Left renal pelvis (tissue), 4 donors: Measurements from ENCODE around the gene CD200R1L. TPM values are rescaled to one million over a fixed set of nuclear protein-coding genes. Genes with fewer than 3 reads are reported as not detected.

Experiments used
- DNase-seq, 4 donors: peaks; one replicate each; pipeline ENCODE4 v3.0.0-alpha.2; 2013; ENCODE audit warnings: low read depth in 4 of 4, low spot score in 3 of 4
- polyA plus RNA-seq, 4 donors: library from polyadenylated mRNA; unstranded; fragments of 120-200 nt; gene quantifications; one replicate each; pipeline ENCODE4 v1.2.1, GENCODE V29; 2013; ENCODE audit not compliant: insufficient read length in 4 of 4

Gene CD200R1L
- polyA plus RNA-seq, 4 donors: not detected

DNA sequence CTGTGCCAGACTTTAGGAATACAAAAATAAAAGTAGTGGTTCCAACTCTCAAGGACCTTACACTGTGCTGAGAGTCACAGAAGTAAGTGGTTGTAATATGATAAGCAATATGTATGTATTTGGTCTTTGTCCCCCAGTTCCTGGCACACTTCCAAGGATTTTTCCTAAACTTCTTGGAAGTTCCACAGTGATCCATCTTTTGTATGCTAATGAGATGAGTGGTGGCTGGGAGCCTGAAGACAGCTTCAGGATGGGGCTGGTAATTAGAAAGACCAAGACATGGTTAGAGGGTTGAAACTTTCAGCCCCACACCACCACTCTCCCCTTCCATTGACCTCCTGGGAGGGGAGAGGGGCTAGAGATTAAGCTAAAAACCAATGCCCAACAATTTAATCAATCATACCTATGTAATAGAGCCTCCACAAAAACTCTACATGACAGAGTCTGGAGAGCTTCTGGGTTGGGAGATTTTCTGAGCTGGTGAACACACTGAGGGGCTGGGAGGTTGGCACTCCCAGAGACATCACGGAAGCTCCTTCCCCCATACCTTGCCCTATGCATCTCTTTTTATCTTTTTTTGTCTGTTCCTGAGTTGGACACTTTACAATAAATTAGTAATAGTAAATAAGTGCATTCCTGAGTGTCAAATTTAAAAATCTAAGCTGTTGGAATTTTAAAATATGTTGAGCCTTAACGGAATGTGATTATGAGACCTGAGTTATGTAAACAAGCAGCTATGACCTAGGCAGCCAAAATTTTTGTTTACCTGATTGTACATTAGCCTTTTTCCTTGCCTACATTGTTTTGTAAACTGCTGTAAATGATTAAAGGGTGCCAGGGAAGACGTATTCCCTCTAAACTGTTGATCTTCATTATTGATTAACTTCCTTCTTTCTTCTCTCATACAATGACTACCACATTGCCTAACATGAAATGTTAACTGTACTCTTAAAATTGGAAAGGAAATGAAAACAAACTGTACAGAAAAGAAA lies 24.3 kb downstream of the CD200R1L start:
- DNase-seq: no peak

DNA sequence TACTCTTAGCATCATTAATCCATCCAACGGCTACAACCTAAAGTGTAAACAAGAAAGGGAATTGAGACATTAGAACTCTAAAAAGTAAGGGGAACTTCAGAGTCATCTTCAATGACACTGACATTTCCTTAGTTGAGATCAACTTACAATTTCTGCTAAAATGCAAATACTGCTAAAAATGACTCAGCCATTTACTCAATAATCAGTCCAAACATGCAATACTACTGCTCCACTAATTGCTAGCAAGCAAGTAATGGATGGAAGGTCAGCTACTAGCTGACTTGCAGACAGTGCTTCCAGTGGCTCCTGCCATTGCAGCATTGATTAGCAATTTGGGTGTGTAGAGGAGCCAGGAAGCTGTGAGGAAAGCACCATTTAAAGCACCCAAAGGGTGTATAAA lies 28.4 kb downstream of the CD200R1L start:
- no peak for DNase-seq

DNA sequence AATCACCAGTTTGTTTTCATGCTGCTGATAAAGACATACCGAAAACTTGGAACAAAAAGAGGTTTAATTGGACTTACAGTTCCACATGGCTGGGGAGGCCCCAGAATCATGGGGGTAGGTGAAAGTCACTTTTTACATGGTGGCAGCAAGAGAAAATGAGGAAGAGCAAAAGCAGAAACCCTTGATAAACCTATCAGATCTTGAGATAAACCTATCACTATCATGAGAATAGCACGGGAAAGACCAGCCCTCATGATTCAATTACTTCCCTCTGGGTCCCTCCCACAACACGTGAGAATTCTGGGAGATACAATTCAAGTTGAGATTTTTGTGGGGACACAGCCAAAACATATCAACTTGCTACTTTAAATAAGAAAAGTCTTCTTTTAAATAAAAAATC lies 28.9 kb downstream of the CD200R1L start:
- DNase-seq: no peak

DNA sequence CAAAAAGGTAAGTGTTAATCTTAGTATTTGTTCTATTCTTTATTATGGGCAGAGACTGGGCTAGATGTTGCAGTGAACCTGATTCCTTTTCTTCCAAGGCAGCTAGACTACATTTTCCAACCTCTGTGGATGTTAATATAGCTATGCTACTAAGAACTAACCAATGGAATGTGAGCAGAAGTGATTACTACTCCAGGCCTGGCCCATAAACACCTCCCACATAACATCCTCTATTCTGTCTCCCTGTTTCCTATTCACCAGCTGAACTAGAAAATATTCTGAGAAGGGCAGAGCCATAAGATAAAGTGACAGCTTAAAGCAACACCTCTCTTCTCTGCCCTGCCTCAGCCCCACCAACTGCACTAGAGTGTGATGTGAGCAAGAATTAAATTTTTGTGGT lies 29.4 kb downstream of the CD200R1L start:
- no peak for DNase-seq

DNA sequence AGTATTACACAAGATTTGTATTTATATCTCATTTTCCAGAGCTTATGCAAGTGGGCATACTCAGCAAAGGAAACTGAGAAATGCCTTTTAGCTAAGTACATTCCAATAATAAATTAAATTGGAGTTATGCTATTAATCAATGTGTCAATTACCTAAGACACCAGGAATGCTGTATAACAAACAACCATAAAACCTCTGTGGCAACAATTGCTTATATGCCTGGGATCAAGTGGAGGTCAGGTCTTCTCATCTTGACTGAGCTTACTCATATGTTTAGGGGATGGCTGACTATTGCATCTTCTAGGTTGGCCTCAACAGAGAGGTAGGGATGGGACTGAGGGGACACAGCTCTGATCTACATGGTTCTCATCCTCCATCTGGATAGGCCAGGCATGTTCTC lies 30.7 kb downstream of the CD200R1L start:
- no peak for DNase-seq

DNA sequence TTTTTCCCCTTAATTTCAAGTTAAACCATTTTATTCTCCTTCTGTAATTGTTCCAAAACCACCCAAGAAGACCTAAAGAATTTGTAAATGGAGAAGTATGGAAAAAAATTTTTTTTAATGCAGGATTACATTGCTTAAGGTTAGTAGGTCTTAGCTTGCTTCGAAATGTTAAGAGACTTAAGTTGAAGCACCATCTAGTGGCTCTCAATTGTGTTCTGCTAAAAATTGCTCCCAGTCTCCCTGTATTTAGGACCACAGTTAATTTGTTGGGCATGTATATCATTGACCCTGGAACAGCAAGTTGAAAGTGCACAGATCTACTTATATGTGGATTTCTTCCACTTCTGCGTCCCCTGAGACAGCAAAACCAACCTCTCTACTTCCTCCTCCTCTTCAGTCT lies 32.4 kb downstream of the CD200R1L start:
- DNase-seq: no peak

DNA sequence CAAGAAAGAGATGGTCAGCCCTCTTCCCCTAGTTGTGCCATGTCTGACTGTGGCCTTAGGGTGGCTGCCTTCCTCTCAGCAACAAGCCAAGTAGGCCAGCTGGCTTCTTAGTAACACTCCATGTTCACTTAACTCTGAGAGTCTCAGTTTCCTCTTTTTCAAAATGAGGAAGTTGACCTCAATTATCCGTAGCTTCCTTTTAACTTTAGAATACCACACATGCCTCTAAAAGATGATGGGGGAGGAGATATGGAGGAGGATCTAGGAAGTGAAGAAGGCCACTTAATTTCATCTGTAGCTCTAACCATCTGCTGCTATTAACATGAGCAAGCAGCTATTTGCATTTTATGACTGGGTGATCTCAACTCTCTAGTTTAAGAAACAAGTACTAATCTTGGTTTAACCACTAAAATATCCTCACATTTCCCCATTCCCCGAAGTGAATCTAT lies 32.9 kb downstream of the CD200R1L start:
- DNase-seq: no peak

DNA sequence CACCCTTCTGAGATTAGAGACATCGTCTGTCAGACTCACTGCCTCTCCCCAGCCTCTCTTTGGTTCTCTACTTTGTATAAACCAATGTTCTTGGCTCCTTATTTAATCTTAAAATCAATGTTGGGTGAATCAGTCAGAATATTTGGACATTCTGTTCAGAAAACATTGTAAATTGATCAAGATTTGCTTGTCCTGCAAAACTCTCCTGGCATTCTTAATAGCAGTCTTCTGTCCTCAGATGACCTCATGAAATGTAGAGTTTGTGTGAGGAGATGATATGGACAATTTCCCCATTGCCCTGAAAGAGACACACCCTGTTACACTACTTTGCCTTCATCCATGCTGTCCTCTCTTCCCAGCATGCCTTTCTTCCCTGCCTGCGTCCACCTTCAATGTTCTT lies 33.6 kb downstream of the CD200R1L start:
- DNase-seq: no peak

DNA sequence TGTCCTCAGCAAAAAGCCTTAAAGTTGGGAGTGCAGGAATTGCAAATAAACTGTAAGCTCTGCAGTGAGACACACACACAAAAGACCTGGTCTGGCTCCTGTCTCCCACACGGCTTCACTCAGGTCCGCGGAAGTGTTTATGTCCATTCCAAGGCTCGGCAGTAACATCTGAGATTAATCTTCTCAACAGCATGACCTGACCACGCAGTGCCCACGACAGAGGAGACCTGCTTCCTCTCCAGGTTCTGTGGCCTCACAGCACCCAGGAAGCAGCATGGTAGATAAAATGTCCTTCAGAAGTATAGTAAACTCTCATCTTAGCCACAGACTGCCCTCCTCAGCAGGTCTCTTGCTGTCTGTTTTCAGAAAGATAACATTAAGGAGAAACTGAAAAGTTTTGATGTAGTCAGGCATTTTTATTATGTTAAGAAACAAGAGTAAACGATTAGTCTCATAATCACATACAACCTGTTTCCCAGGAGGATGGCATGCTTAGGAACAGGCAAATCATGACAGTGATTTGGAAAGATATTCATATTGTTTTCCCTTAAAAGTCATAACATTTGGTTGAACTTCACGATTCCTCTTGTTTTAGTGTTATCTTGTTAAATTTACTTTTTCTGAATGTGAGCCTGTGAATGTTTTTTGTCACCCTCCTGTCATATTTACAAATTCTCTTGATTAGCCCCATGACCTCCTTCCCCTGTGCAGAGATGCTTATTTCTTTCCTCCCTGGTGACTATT lies 34.6 kb downstream of the CD200R1L start:
- DNase-seq: no peak

DNA sequence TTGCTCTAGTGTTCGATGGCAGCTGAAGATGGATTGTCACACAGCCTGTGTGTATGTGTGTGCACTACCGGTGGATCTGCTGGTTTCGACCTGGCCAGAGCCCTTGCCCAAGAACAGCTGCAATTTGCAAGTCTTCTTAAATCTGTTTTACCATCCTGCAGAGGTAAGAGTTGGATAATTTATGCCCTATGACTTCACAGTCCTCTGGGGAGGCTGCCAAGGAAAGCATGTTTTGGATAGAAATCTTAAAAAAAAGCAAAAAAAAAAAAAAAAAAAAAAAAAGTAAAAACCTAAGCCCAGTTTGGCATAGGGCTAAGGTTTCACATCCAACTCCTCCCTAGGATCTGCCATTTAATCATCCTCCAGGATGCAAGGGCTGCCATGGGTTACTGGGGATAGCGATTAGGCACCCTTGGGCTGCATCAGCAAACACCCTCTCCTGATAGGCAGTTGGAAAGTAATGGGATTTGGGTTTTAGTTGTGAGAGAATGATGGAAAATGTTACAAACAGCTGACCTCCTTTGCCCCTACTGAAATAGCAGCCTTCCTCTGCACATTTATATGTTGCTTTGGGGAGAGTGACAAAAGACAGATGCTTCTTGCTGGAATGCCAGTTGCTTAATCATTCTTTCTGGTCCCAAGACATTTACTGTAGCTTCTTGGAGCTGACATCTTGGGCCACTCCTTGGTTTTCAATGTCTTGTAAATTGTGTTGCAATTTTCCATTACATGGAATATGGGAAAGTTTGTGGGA lies 35.4 kb downstream of the CD200R1L start:
- peak in 2 of 4 donors; percentile 39 to 46 for DNase-seq

DNA sequence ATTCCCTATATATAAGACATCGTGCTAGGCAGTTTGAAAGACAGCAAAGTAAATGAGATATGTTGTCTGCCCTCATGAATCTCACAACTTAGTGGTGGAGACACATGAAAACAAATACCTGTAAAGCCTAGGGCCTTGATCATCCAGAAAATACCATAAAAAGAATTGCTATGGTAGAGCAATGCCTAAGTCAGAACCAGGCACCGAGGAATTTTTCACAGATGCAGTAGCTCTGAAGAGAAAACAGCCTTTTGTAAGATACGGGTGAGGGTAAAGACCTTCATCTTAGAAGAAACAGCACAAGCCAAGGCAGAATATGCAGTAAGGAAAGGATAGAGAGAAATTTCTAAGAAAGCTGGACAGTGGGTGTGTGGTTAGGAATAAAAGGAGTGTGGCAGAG lies 36.1 kb downstream of the CD200R1L start:
- no peak for DNase-seq

DNA sequence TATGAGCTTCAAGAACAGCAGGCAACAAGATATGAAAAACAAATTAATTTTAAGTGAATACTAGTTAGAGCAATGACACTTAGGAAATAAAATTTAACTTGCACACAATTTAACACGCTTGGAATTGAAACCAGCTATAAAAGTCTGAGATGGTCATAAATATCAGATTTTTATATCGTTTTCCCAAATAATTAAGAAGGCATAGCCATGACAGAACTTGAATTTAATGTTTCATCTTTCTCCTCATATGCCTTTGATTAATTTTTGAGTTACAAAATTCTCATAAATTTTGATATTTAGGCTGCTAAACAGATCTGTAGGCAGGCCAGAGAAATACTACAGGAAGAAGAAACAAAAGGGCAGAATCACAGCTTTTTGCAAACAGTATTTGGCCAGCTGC lies 38.5 kb downstream of the CD200R1L start:
- no peak for DNase-seq

DNA sequence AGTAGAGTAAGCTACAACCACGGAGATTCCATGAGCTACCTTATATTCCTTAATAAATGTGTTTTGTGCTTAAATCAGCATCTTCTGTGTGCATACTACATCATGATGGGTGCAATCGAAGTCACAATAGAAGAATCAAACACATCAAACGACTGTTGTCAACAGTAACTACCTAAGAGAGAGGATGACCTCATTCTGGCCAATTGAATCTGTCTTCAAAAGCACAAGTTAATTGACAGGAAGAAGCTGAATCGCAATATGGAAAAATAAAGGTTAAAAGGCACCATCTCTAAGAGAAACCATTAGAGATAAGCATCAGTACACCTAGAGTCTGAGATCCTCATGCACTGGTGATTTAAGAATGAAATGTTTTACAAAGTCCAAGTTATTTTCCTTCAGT lies 39.0 kb downstream of the CD200R1L start:
- no peak for DNase-seq

DNA sequence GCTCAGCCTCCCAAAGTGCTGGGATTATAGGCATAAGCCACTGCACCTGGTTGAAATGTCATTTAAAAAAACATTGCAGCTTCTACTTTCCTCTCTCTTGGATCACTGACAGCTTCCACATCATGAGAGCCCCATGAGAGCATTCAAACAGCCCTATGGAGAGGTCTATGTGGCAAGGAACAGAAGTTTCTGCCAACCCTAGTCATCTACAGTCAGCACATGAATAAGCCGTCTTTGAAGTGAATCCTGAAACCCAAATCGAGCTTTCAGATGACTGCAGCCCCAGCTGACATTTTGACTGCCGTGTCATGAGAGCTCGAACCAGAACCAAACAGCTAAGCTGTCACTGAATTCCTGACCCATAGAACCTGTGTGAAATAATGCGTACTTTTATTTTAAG lies 39.8 kb downstream of the CD200R1L start:
- DNase-seq: no peak

DNA sequence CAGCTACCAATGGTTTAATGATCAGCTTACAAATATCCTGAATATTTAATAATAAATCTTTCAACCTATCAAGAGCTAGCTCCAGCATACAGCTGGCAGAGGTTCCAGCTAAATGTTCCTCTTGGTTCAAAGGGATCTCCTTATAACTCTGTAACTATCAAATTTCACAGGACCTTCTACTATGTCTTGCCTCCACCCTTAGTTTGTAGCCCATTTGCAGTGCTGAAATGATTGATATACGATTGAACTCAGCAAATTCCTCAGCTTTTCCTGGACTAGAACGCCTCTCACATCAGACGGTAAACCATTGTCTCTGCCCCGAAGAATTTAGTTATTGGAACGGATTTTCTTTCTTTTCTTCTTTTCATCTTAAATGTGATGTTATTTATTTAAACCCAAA lies 41.5 kb downstream of the CD200R1L start:
- DNase-seq: no peak

DNA sequence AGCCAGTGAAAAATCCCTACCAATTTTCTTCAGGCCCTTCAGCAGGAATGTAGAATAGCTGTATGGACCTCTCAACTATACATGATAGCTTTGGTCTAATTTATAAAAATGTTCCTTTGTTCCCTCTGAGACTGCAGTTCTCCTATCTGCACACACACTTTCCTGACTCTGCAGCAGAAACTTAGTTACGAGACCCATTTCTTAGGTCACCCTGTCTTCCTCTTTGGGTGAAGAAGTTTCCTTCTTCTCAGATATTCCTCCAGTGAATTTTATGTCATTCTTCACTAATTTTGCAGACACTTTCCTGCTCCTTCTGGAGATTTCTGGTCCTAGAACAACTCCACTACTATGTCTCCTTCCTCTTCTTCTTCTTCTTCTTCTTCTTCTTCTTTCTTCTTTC lies 42.6 kb downstream of the CD200R1L start:
- DNase-seq: no peak

DNA sequence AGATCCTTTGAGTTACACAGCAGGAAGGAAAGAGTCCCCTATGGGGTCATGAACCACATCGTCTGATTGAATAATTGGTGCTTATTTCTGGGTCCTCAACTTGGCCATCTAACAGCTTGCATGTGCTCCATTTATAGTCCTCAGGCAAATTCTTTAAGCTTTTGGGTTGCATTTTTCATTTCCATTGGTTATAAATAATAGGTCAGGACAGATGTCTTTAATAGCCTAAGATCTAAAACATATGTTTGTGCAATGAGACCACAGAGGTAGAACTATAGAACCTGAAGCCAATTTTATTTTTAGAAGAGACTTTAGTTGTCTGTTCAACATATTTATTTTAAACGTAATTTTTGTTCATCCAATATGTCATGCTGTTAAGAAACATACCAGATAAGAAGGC lies 43.2 kb downstream of the CD200R1L start:
- no peak for DNase-seq

DNA sequence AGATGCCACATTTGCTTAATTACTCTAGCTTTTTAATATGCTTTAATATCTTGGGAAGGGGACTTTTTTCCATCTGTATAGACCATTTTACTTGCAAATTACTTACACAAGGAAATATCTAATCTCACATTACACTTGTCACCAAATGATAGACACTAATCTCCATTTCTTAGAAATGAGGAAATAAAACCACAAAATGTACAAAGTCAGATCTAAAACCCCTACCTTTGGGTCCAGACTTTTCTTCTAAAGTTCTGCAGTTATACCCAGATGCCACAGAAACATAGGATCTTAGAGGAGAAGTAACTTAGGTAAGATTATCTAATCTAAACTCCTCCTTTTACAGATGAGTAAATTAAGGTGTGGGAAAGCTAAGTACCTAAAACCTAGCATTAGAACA lies 44.3 kb downstream of the CD200R1L start:
- no peak for DNase-seq

DNA sequence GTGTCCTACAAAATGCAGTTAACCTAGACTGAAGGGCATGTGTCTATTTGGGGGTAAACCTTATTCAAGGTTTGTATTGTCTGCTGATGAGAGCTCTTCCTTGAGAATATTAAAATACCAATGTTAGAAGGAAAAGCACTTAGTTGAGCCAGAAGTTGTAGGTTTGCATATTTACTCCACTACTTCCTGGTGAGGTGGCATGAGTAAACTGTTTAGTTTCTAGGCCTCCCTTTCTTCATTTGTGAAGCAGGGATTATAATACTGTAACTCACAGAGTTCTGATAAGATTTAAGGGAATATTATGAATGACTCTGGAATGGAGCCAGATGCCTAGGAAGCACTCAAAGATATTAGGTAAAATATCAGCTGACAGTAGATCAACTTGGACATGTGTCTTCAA lies 46.7 kb downstream of the CD200R1L start:
- DNase-seq: no peak

DNA sequence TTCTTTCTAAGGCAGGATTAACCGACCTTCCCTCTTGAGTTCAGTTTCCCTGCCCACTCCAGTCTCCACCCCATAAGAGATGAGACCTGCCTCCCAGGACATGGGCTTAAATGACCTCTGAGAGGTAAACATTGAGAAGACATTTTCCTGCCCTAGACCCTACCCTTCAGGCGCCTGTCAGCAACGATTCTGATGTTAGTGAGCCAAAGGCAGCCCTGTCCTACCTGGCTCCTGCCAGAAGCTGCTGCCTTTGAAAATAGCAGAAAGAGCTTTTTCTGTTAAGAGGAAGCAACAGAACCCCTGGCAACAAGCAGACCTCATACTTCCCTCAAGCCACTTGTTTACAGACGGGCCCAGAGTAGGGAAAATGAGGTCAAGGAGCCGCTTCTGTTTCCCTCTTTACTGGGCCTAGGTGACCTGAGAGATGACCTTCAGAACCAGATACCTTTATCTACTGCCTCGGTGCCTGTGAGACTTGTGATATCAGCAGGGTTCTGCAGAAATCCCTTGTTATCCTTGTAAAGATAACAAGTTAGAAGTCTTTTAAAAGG lies 52.0 kb downstream of the CD200R1L start:
- DNase-seq: no peak
